ENCODE measurements around the gene LRP8.

Gene LRP8

DNA sequence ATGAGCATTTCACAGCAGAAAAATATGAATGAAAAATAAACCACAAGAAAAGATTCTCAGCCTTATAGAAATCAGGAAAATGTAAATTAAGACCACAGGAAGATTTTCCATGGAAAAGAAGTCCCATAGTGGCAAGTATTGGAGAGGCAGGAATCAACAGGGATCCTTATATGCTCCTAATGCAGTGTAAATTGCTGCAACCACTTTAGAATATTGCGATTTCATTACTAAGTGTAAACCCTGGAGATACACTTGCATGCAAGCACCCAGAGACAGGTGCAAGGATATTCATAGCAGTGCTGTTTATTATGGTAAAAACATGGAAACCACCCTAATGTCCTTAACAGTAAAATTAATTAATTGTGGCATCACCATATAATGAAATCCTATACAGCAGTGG lies 10.6 kb upstream of the LRP8 start:
- TF ChIP-seq FOXP2 (optimal IDR thresholded peaks at IDR 0.05; ENCODE audit: borderline replicate concordance, extremely low read depth, extremely low read length, insufficient read depth) (no peak), REST (IDR thresholded peaks at IDR 0.05; ENCODE audit: insufficient read depth in 1 of 2, low read depth in 2 of 2, low read length in 2 of 2) (no peak), SIN3A (IDR thresholded peaks at IDR 0.05; ENCODE audit: borderline replicate concordance, insufficient read depth, low read length) (no peak), TAF1 (IDR thresholded peaks at IDR 0.05; ENCODE audit: borderline replicate concordance, insufficient read depth, low read length) (no peak), POLR2AphosphoS5 (IDR thresholded peaks at IDR 0.05; ENCODE audit: low read depth, low read length) (no peak)

DNA sequence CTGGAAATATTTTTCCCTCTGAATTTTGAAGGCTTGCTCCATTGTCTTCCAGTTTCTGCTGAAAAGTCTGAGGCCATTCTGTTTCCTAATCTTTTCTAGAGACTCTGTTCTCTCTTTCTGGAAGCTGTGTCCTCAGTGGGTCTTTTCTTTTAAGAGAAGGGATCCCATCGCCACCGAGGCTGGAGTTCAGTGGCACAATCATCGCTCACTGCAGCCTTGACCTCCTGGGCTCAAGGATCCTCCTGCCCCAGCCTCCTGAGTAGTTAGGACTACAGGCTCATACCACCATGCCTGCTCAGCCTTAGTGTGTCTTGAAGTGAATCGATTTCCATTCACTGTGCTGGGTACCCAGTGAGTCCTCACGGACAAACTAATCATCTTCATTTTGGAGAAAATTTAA lies 9.6 kb upstream of the LRP8 start:
- TF ChIP-seq FOXP2 (optimal IDR thresholded peaks at IDR 0.05; ENCODE audit: borderline replicate concordance, extremely low read depth, extremely low read length, insufficient read depth) = no peak

GRCh38 chr1:53336146-53336545 lies 8.3 kb upstream of the LRP8 start:
- TF ChIP-seq TAF1 (IDR thresholded peaks at IDR 0.05; ENCODE audit: borderline replicate concordance, insufficient read depth, low read length) (no peak), REST (IDR thresholded peaks at IDR 0.05; ENCODE audit: insufficient read depth in 1 of 2, low read depth in 2 of 2, low read length in 2 of 2) (no peak), SIN3A (IDR thresholded peaks at IDR 0.05; ENCODE audit: borderline replicate concordance, insufficient read depth, low read length) (no peak), FOXP2 (optimal IDR thresholded peaks at IDR 0.05; ENCODE audit: borderline replicate concordance, extremely low read depth, extremely low read length, insufficient read depth) (no peak), POLR2AphosphoS5 (IDR thresholded peaks at IDR 0.05; ENCODE audit: low read depth, low read length) (no peak)

DNA sequence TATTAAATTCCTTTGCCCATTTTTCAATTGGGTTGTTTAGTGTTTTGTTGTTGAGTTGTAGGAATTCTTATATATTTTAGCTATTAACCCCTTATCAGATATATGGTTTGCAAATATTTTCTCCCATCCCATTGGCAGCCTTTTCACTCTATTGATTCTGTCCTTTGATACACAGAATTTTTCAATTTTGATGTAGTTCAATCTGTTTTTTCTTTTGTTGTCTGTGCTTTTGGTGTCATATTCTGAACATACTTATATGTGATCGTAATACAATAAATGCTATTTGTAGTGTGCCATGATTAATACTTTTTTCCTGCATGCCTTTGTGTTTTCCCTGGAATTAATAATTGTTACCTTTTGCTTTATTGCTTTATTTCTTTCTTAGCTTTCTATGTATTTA lies 7.8 kb upstream of the LRP8 start:
- TF ChIP-seq SIN3A (IDR thresholded peaks at IDR 0.05; ENCODE audit: borderline replicate concordance, insufficient read depth, low read length) = no peak
- no peak for TF ChIP-seq TAF1 (IDR thresholded peaks at IDR 0.05; ENCODE audit: borderline replicate concordance, insufficient read depth, low read length)
- TF ChIP-seq FOXP2 (optimal IDR thresholded peaks at IDR 0.05; ENCODE audit: borderline replicate concordance, extremely low read depth, extremely low read length, insufficient read depth) = no peak
- no peak for TF ChIP-seq POLR2AphosphoS5 (IDR thresholded peaks at IDR 0.05; ENCODE audit: low read depth, low read length)
- no peak for TF ChIP-seq REST (IDR thresholded peaks at IDR 0.05; ENCODE audit: insufficient read depth in 1 of 2, low read depth in 2 of 2, low read length in 2 of 2)

DNA sequence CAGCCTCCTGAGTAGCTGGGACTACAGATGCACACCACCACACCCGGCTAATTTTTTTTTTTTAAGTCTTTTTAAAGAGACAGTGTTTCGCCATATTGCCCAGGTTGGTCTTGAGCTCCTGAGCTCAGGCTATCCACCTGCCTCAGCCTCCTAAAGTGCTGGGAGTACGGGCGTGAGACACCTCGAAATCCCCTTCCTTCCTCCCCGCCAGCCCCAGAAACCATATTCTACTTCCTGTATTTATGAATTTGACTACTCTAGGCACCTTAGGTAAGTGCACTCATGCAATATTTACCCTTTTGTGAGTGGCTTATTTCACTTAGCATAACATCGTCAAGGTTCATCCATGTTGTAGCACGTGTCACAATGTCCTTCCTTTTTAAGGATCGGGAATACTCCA lies 6.9 kb upstream of the LRP8 start:
- TF ChIP-seq FOXP2 (optimal IDR thresholded peaks at IDR 0.05; ENCODE audit: borderline replicate concordance, extremely low read depth, extremely low read length, insufficient read depth) (no peak), REST (IDR thresholded peaks at IDR 0.05; ENCODE audit: insufficient read depth in 1 of 2, low read depth in 2 of 2, low read length in 2 of 2) (no peak), POLR2AphosphoS5 (IDR thresholded peaks at IDR 0.05; ENCODE audit: low read depth, low read length) (no peak), SIN3A (IDR thresholded peaks at IDR 0.05; ENCODE audit: borderline replicate concordance, insufficient read depth, low read length) (no peak), TAF1 (IDR thresholded peaks at IDR 0.05; ENCODE audit: borderline replicate concordance, insufficient read depth, low read length) (no peak)
